Measurements from ENCODE around the gene ASCC1.

Gene ASCC1

GRCh38 chr10:72081772-72082590, 134.1 kb downstream of the ASCC1 start:
- no peak overlapping the region for H3K4me3 ChIP-seq (ENCODE audit: low read depth, low read length)
- H3K36me3 ChIP-seq (ENCODE audit: control insufficient read depth, insufficient read depth, low read length) = no peaks in the 10 kb centered on the region
- peaks cover 3% of the 10 kb centered on the region for H3K4me1 ChIP-seq (ENCODE audit: control insufficient read depth, insufficient read depth, low read length)
- H3K27me3 ChIP-seq (ENCODE audit: control insufficient read depth, insufficient read depth, low read length) = peaks cover 26% of the 10 kb centered on the region
- no peak overlapping the region for H3K9ac ChIP-seq (ENCODE audit: low read depth, low read length)
- no peaks in the 10 kb centered on the region for H3K9me3 ChIP-seq (ENCODE audit: control insufficient read depth, insufficient read depth, low read length)

DNA sequence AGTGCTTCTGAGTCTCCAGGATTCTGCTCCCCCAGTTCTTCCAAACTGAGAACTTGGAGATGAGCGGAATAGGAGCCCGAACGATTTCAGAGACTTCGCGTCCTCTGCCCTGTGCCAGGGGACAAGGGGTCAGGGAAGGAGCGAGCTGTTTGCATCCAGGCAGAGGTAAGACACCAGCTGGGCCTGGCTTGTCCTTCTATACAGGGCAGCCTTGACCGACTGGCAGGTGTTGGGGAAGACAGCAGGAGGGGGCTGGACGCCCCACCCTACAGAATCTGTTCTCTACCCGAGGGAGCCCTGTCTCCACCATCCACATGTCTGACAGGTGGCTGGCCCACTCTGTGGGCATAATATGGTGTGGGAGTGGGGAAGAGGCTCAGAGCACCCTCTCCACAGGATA, 134.9 kb downstream of the ASCC1 start:
- peaks cover 19% of the 10 kb centered on the region for H3K27me3 ChIP-seq (ENCODE audit: control insufficient read depth, insufficient read depth, low read length)
- H3K9me3 ChIP-seq (ENCODE audit: control insufficient read depth, insufficient read depth, low read length) = no peaks in the 10 kb centered on the region
- H3K4me3 ChIP-seq (ENCODE audit: low read depth, low read length) = no peak overlapping the region
- H3K36me3 ChIP-seq (ENCODE audit: control insufficient read depth, insufficient read depth, low read length) = no peaks in the 10 kb centered on the region
- H3K4me1 ChIP-seq (ENCODE audit: control insufficient read depth, insufficient read depth, low read length) = no peaks in the 10 kb centered on the region
- no peak overlapping the region for H3K9ac ChIP-seq (ENCODE audit: low read depth, low read length)

GRCh38 chr10:72080042-72080975, 135.8 kb downstream of the ASCC1 start:
- Histone ChIP-seq H3K36me3 (ENCODE audit: control insufficient read depth, insufficient read depth, low read length) (no peaks in the 10 kb centered on the region), H3K27me3 (ENCODE audit: control insufficient read depth, insufficient read depth, low read length) (peaks cover 10% of the 10 kb centered on the region), H3K4me1 (ENCODE audit: control insufficient read depth, insufficient read depth, low read length) (no peaks in the 10 kb centered on the region), H3K4me3 (ENCODE audit: low read depth, low read length) (no peak overlapping the region), H3K9me3 (ENCODE audit: control insufficient read depth, insufficient read depth, low read length) (no peaks in the 10 kb centered on the region), H3K9ac (ENCODE audit: low read depth, low read length) (no peak overlapping the region)

GRCh38 chr10:72079356-72079755, 136.7 kb downstream of the ASCC1 start:
- Histone ChIP-seq H3K36me3 (ENCODE audit: control insufficient read depth, insufficient read depth, low read length) (no peaks in the 10 kb centered on the region), H3K4me1 (ENCODE audit: control insufficient read depth, insufficient read depth, low read length) (no peaks in the 10 kb centered on the region), H3K9ac (ENCODE audit: low read depth, low read length) (no peak overlapping the region), H3K27me3 (ENCODE audit: control insufficient read depth, insufficient read depth, low read length) (peaks cover 2% of the 10 kb centered on the region), H3K4me3 (ENCODE audit: low read depth, low read length) (no peak overlapping the region), H3K9me3 (ENCODE audit: control insufficient read depth, insufficient read depth, low read length) (no peaks in the 10 kb centered on the region)

DNA sequence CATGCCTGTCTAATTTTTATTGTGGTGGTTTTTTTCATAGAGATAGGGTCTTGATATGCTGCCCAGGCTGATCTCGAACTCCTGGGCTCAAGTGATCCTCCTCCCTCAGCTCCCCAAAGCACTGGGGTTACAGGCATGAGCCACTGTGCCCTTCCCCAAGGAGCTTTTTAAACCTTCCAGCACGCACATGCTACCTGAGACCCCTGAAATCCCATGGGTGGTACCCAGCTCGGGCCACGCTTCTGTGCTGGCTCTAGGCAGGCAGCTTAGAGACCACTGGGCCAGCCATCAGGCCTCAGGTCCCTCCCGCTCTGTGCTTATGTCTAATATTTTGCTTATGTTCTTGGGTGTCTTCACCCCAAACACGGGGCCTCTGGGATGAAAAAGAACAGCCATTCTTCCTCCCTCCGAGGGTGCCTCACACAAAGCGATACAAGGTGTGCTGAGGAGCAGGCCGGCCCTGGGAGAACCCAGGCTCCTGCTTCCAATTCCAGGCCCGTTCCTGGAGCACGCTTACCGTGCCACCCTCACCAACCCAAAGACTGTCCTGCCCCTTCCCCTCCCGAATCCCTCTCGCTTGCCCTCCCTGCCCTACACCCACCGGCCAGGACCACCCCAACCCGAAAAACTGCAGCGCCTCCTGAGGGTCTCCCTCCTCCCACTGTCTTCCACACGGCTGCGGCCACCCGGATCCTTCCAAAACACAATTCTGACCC, 138.6 kb downstream of the ASCC1 start:
- no peaks in the 10 kb centered on the region for H3K4me1 ChIP-seq (ENCODE audit: control insufficient read depth, insufficient read depth, low read length)
- H3K27me3 ChIP-seq (ENCODE audit: control insufficient read depth, insufficient read depth, low read length) = no peaks in the 10 kb centered on the region
- no peaks in the 10 kb centered on the region for H3K36me3 ChIP-seq (ENCODE audit: control insufficient read depth, insufficient read depth, low read length)
- H3K4me3 ChIP-seq (ENCODE audit: low read depth, low read length) = no peak overlapping the region
- no peak overlapping the region for H3K9ac ChIP-seq (ENCODE audit: low read depth, low read length)
- H3K9me3 ChIP-seq (ENCODE audit: control insufficient read depth, insufficient read depth, low read length) = no peaks in the 10 kb centered on the region

DNA sequence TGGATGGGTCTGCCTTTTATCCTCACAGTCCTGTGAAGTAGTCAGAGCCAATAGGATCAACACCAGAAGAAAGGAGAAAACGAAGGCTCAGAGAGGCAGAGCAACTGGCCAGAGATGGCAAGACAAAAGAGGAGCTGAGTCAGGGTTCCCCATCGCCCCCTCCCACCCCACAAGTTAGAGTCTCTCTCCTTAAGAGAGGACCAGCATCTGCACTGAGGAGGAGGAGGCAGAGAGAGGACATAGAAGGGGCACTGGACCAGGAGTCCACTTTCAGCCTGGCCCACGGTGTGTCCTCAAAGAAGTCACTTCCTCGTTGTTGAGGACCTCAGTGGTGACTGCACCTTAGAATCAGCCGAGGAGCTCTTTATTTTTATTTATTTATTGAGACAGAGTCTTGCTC, 139.3 kb downstream of the ASCC1 start:
- Histone ChIP-seq H3K36me3 (ENCODE audit: control insufficient read depth, insufficient read depth, low read length) (no peaks in the 10 kb centered on the region), H3K4me3 (ENCODE audit: low read depth, low read length) (no peak overlapping the region), H3K9me3 (ENCODE audit: control insufficient read depth, insufficient read depth, low read length) (no peaks in the 10 kb centered on the region), H3K4me1 (ENCODE audit: control insufficient read depth, insufficient read depth, low read length) (no peaks in the 10 kb centered on the region), H3K9ac (ENCODE audit: low read depth, low read length) (no peak overlapping the region), H3K27me3 (ENCODE audit: control insufficient read depth, insufficient read depth, low read length) (no peaks in the 10 kb centered on the region)

- Histone ChIP-seq H3K27me3 (ENCODE audit: control insufficient read depth, insufficient read depth, low read length) (no peaks in the 10 kb centered on the region), H3K36me3 (ENCODE audit: control insufficient read depth, insufficient read depth, low read length) (no peaks in the 10 kb centered on the region), H3K4me3 (ENCODE audit: low read depth, low read length) (no peak overlapping the region), H3K4me1 (ENCODE audit: control insufficient read depth, insufficient read depth, low read length) (no peaks in the 10 kb centered on the region), H3K9me3 (ENCODE audit: control insufficient read depth, insufficient read depth, low read length) (no peaks in the 10 kb centered on the region), H3K9ac (ENCODE audit: low read depth, low read length) (no peak overlapping the region)
These were observed 140.5 kb downstream of the ASCC1 start for GRCh38 chr10:72075376-72076115.

DNA sequence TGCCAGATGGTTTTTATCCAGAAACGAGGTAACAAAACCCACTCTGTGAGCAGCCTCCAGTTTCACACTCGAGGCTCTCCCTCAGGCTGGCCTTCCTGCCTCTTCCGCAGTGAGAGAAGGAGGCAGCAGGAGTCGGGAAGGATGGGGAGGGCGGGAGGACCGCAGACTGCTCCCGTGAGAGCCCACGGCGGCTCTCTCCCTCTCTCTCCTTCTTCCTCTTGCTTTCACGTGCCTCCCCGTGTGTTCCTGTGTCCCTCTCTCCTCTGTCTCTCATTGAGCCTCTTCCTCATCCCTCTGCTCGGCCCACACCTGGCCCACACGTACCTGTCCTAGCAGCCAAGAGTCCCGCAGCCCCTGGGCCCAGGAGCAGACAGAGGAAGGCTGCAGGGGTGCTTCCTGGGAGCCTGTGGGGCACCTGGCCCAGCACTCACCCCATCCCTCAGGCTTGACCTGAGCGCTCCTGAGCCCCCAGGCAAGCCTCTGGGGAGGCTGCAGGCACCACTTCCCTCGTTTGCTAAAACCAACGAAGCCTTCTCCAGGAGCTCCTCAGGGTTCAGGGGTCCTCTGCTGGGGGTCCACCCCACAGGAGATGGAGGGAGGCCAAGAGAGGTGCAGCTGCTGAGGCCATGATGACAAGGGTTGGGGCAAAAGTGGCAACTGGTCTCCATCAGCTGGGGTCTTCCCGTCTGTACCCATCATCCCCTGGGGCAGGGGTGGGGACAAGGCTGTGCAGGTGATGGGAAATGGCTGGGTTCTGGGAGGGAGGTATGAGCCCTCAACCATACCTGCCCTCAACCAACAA, 141.3 kb downstream of the ASCC1 start:
- no peaks in the 10 kb centered on the region for H3K9me3 ChIP-seq (ENCODE audit: control insufficient read depth, insufficient read depth, low read length)
- no peaks in the 10 kb centered on the region for H3K36me3 ChIP-seq (ENCODE audit: control insufficient read depth, insufficient read depth, low read length)
- H3K4me1 ChIP-seq (ENCODE audit: control insufficient read depth, insufficient read depth, low read length) = no peaks in the 10 kb centered on the region
- H3K4me3 ChIP-seq (ENCODE audit: low read depth, low read length) = no peak overlapping the region
- no peaks in the 10 kb centered on the region for H3K27me3 ChIP-seq (ENCODE audit: control insufficient read depth, insufficient read depth, low read length)
- no peak overlapping the region for H3K9ac ChIP-seq (ENCODE audit: low read depth, low read length)

GRCh38 chr10:72073708-72074573, 142.1 kb downstream of the ASCC1 start:
- H3K9me3 ChIP-seq (ENCODE audit: control insufficient read depth, insufficient read depth, low read length) = no peaks in the 10 kb centered on the region
- no peaks in the 10 kb centered on the region for H3K27me3 ChIP-seq (ENCODE audit: control insufficient read depth, insufficient read depth, low read length)
- H3K9ac ChIP-seq (ENCODE audit: low read depth, low read length) = no peak overlapping the region
- no peaks in the 10 kb centered on the region for H3K4me1 ChIP-seq (ENCODE audit: control insufficient read depth, insufficient read depth, low read length)
- no peak overlapping the region for H3K4me3 ChIP-seq (ENCODE audit: low read depth, low read length)
- H3K36me3 ChIP-seq (ENCODE audit: control insufficient read depth, insufficient read depth, low read length) = no peaks in the 10 kb centered on the region

- no peaks in the 10 kb centered on the region for H3K9me3 ChIP-seq (ENCODE audit: control insufficient read depth, insufficient read depth, low read length)
- H3K9ac ChIP-seq (ENCODE audit: low read depth, low read length) = no peak overlapping the region
- no peaks in the 10 kb centered on the region for H3K27me3 ChIP-seq (ENCODE audit: control insufficient read depth, insufficient read depth, low read length)
- H3K4me3 ChIP-seq (ENCODE audit: low read depth, low read length) = no peak overlapping the region
- H3K36me3 ChIP-seq (ENCODE audit: control insufficient read depth, insufficient read depth, low read length) = no peaks in the 10 kb centered on the region
- H3K4me1 ChIP-seq (ENCODE audit: control insufficient read depth, insufficient read depth, low read length) = no peaks in the 10 kb centered on the region
These were observed 143.4 kb downstream of the ASCC1 start for GRCh38 chr10:72072639-72073038.

Data from iPS-15b (cell line).